Gastrocnemius medialis (tissue), 4 donors: ENCODE data around the gene CAPZB. TPM values are rescaled to one million over a fixed set of nuclear protein-coding genes. Genes with fewer than 3 reads are reported as not detected.

ENCODE experiments used
- ATAC-seq, 2 donors: fragments of 150-250 bp; one replicate each; pipeline ENCODE4 v1.9.1; 2016
- DNase-seq, 2 donors: peaks; one replicate each; pipeline ENCODE4 v3.0.0-alpha.2; 2019
- H3K27ac ChIP-seq, 4 donors: fragments of 200-600 bp; sonication (generic); 1 replicate in 1 of 4; 2 replicates in 3 of 4; pipeline ENCODE4 v1.5.1; 2016 to 2018; ENCODE audit warnings: mild to moderate bottlenecking in 2 of 4, moderate library complexity in 1 of 4
- H3K27me3 ChIP-seq, 3 donors: fragments of 200-600 bp; sonication (generic) in 2 of 3; 1 replicate in 1 of 3; 2 replicates in 2 of 3; pipeline versions ENCODE4 v1.5.1 to v1.6.0; 2016 to 2019; ENCODE audit warnings: mild to moderate bottlenecking in 1 of 3, moderate library complexity in 1 of 3
- H3K36me3 ChIP-seq, 2 donors: fragments of 200-600 bp; sonication (generic) in 1 of 2; one replicate each; pipeline ENCODE4 v1.5.1; 2017 to 2018
- H3K4me1 ChIP-seq, 2 donors: fragments of 200-600 bp; sonication (generic) in 1 of 2; one replicate each; pipeline ENCODE4 v1.5.1; 2016 to 2017; ENCODE audit warnings: mild to moderate bottlenecking in 2 of 2
- H3K4me3 ChIP-seq, 4 donors: fragments of 200-600 bp; sonication (generic) in 3 of 4; 1 replicate in 1 of 4; 2 replicates in 3 of 4; pipeline ENCODE4 v1.5.1; 2016 to 2019; ENCODE audit warnings: mild to moderate bottlenecking in 2 of 4
- H3K9me3 ChIP-seq, 3 donors: fragments of 200-600 bp; sonication (generic) in 2 of 3; 1 replicate in 1 of 3; 2 replicates in 2 of 3; pipeline ENCODE4 v1.5.1; 2016 to 2019
- POLR2A ChIP-seq, 2 donors: fragments of 450-650 bp; IDR thresholded peaks; one replicate each; pipeline ENCODE4 v1.6.1; 2017; ENCODE audit warnings: antibody characterized with exemption in 2 of 2, mild to moderate bottlenecking in 2 of 2, moderate library complexity in 2 of 2
- in situ Hi-C, 4 donors: fragments of 200-750 bp; cut with MboI; loops; one replicate each; pipeline versions ENCODE4 v1.15.0 to v1.8.0; 2017; ENCODE audit warnings: low sequenced_read_pairs in 4 of 4
- intact Hi-C: fragments of 100-400 bp; cut with DNase I; formaldehyde crosslinking; loops from one replicate; pipeline ENCODE4 v1.15.1; 2023; ENCODE audit warnings: low total_unique reads
- total RNA-seq, 4 donors: library from RNA; depleted of rRNA; stranded (reverse); fragments of >200 nt; gene quantifications; one replicate each; pipeline versions ENCODE4 v1.1.0 to v1.2.3, GENCODE V29; 2016
- TF ChIP-seq, protein P1 (sequence below), 5 experiments: fragments of 450-650 bp in 3 of 5; fragments of 200-600 bp in 2 of 5; sonication (generic) in 2 of 5; IDR thresholded peaks in 4 of 5; conservative IDR thresholded peaks in 1 of 5; 1 replicate in 4 of 5; 2 replicates in 1 of 5; pipeline ENCODE4 v1.5.1; 2016 to 2019; ENCODE audit warnings: antibody characterized with exemption in 5 of 5, mild to moderate bottlenecking in 3 of 5, moderate library complexity in 3 of 5

CAPZB gene
- total RNA-seq, 4 donors from 2014 or later, result 48.6 to 93.8 (median 74.9) TPM

DNA sequence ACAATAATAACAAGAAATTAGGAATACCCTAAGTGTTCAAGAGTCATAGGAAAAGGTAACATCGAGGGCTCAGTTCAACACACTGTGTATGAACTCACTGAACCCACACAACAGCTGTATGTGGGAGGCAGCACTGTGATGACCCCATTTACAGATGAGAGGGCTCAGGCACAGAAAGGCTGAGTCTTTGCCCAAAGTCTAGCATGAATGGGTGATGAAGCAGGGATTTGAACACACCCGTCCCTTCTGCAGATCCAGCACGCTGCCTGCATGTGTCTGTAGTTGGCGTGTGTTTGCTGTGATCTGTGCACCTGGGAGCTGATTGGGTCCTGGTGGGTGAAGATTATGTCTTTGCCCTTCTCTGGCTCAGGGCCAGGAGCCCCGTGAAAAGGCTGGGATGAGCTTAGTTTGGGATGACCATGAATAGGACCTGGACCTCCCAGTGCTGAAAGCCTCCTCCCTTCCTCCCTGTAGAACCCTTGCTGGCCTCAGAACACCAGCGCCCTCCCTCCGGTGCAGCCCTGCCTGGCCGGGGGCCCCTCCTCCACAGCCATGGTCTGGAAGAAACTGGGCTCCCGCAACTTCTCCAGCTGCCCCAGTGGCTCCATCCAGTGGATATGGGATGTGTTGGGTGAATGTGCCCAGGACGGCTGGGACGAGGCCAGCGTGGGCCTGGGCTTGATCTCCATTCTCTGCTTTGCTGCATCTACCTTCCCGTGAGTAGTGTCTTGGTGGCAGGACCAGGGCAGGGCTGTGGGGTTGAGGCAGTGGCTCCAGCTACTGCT, 168.0 kb downstream of the CAPZB start:
- in situ Hi-C loops, result no loop called here
- ATAC-seq (no peak), DNase-seq (no peak)
- peaks cover 0 to 22% of the 10 kb centered on the region in 2 donors for H3K36me3 ChIP-seq
- peaks cover 9 to 10% of the 10 kb centered on the region in 2 donors for H3K4me1 ChIP-seq
- TF ChIP-seq POLR2A (IDR thresholded peaks at IDR 0.05), result no peak
- TF ChIP-seq, protein P1, sequence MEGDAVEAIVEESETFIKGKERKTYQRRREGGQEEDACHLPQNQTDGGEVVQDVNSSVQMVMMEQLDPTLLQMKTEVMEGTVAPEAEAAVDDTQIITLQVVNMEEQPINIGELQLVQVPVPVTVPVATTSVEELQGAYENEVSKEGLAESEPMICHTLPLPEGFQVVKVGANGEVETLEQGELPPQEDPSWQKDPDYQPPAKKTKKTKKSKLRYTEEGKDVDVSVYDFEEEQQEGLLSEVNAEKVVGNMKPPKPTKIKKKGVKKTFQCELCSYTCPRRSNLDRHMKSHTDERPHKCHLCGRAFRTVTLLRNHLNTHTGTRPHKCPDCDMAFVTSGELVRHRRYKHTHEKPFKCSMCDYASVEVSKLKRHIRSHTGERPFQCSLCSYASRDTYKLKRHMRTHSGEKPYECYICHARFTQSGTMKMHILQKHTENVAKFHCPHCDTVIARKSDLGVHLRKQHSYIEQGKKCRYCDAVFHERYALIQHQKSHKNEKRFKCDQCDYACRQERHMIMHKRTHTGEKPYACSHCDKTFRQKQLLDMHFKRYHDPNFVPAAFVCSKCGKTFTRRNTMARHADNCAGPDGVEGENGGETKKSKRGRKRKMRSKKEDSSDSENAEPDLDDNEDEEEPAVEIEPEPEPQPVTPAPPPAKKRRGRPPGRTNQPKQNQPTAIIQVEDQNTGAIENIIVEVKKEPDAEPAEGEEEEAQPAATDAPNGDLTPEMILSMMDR (IDR thresholded peaks at IDR 0.05 in 4 of 5, conservative IDR thresholded peaks at IDR 0.05 in 1 of 5), result no peak
- intact Hi-C loops, result loop anchor here (10.0 kb wide), 1 partner anchor 337 kb away; no protein-coding TSS in a partner anchor
- H3K4me3 ChIP-seq, result no peak overlapping the region
- H3K27ac ChIP-seq, result no peak overlapping the region
- no peaks in the 10 kb centered on the region for H3K9me3 ChIP-seq
- no peaks in the 10 kb centered on the region for H3K27me3 ChIP-seq

DNA sequence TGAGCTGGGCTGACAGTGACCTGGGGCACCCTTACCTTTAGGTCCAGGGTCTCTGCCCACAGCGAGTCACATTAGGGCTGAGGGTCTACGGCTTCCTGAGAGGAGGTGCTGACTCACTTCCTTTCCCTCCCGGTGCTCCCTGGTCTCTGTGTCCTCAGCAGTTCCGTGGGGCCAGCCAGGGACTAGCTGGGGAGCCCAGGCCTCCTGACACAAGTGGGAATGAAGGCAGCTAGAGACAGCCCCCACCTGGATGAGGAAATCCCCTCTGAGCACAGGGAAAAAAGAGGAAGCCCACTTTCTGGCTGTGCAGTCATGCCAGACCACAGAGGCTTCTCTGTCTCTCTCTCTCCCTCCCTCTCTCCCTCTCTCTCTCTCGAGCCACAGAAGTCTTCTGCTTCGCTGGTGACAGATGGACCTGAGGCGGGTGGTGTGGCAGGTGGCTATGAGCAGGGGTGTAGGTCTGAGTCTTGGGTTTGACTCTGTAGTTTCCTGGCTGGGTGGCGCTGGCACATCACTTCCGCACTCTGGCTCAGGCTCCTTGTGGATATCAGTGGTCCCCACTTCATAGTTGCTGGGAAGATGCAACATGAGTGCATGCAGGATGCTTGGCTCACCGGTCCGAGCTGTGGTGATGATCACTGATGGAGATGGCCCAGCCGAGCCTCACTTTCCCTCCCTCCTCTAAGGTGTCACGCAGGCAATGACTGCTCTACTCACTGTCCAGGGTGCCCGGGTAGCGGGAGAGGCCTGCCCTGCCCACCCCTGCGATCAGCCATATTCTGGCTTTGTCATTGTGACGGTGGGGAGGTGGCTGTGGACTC, 169.8 kb downstream of the CAPZB start:
- TF ChIP-seq, protein P1 (IDR thresholded peaks at IDR 0.05 in 4 of 5, conservative IDR thresholded peaks at IDR 0.05 in 1 of 5), result no peak
- TF ChIP-seq POLR2A (IDR thresholded peaks at IDR 0.05), result no peak
- DNase-seq (no peak), ATAC-seq (no peak)
- Histone ChIP-seq H3K27me3 (no peaks in the 10 kb centered on the region), H3K9me3 (no peaks in the 10 kb centered on the region), H3K4me1 (peaks cover 18 to 19% of the 10 kb centered on the region in 2 donors), H3K27ac (no peak overlapping the region), H3K36me3 (peaks cover 0 to 22% of the 10 kb centered on the region in 2 donors), H3K4me3 (no peak overlapping the region)
- in situ Hi-C loops, result no loop called here
- intact Hi-C loops, result loop anchor here (1.0 to 10.0 kb wide), 2 partner anchors 21 to 339 kb away; no protein-coding TSS in a partner anchor

DNA sequence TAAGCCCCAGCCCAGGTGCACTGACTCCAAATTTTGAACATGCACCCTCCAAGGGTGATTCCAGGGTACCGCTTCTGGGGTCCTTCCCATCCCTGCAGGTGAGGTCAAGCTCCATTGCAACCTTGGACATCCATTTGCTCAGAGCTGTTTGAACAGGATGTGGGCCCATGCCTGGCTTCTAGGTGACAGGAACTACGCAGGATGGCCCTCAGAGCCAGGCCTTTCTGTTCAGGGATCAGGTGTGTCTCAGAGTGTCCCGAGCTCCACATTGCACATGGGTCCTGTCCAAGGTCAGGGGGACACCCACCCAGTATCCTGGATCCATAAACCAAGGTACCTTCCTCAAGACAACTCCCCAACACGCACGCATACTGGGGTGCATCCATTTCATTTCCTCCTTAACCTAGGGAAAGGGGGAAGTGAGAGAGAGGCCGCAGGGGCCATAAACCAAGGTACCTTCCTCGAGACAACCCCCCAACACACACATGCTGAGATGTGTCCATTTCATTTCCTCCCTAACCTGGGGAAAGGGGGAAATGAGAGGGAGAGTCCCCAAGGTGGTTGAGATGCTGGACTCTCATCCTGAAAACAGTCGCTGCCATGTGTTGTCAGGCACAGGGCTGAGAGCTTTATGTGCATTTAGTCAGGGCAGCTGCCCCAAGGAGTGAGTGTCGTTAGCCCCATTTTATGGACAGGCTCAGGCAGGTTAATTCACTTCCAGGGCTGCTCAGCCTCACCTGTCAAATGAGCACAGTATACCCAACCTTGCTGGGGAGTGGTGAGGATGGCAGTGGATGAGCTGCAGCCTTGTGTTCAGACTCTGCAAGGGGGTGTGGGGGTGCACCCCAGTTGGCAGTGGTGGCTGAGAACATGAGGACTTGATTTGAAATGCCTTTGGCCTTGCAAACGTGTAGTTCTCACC, 171.1 kb downstream of the CAPZB start:
- H3K9me3 ChIP-seq, result no peaks in the 10 kb centered on the region
- no peak overlapping the region for H3K4me3 ChIP-seq
- TF ChIP-seq POLR2A (IDR thresholded peaks at IDR 0.05), result no peak
- TF ChIP-seq, protein P1 (IDR thresholded peaks at IDR 0.05 in 4 of 5, conservative IDR thresholded peaks at IDR 0.05 in 1 of 5), result no peak
- H3K27ac ChIP-seq, result no peak overlapping the region
- H3K27me3 ChIP-seq, result no peaks in the 10 kb centered on the region
- in situ Hi-C loops, result no loop called here
- no peak for DNase-seq
- H3K4me1 ChIP-seq, result peaks cover 19 to 20% of the 10 kb centered on the region in 2 donors
- peaks cover 0 to 17% of the 10 kb centered on the region in 2 donors for H3K36me3 ChIP-seq
- intact Hi-C loops, result loop anchor here (2.0 to 10.0 kb wide), 3 partner anchors 62 to 341 kb away; partner anchors contain the start of genes EMC1 and MRTO4
- no peak for ATAC-seq

DNA sequence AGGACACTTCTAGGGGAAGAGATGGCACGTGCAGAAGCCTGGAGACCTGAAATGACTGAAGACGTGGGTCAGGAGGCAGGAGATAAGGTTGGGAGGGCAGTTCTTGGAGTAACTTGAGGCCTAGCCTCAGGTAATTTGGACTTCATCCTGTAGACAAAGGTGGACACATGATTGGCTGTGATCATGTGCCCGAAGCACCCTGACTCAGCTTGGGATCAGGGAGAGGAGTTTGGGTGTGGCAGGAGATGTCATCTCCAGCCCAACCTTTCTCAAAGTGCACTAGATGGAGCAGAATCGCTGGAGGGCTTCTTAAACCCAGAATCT, 171.7 kb downstream of the CAPZB start:
- H3K9me3 ChIP-seq, result no peaks in the 10 kb centered on the region
- in situ Hi-C loops, result no loop called here
- H3K27ac ChIP-seq, result peak overlapping the region; percentile 93 to 97 (median 96)
- H3K4me3 ChIP-seq, result peak overlapping the region in 1 of 4 donors; percentile 90
- H3K4me1 ChIP-seq, result peaks cover 19 to 20% of the 10 kb centered on the region in 2 donors
- no peak for ATAC-seq
- H3K36me3 ChIP-seq, result peaks cover 0 to 12% of the 10 kb centered on the region in 2 donors
- no peak for DNase-seq
- H3K27me3 ChIP-seq, result no peaks in the 10 kb centered on the region
- TF ChIP-seq POLR2A (IDR thresholded peaks at IDR 0.05), result no peak
- TF ChIP-seq, protein P1 (IDR thresholded peaks at IDR 0.05 in 4 of 5, conservative IDR thresholded peaks at IDR 0.05 in 1 of 5), result no peak
- intact Hi-C loops, result loop anchor here (2.0 to 10.0 kb wide), 3 partner anchors 61 to 341 kb away; partner anchors contain the start of genes EMC1 and MRTO4
